Dedifferentiated amniotic fluid mesenchymal stem cell (primary cell): ENCODE results near the gene KNL1.
A peak's percentile ranks its signal among the peaks of the same experiment; 100 is the strongest.
"Not testable (repeated sequence)": the region's sequence is repeated elsewhere in the genome, so short reads cannot be mapped to it uniquely, and the experiment has no call there.

Source experiments
- DNase-seq: peaks from one replicate; pipeline ENCODE4 v3.0.0-alpha.2; 2016; ENCODE audit errors: extremely low spot score

Gene KNL1, protein sequence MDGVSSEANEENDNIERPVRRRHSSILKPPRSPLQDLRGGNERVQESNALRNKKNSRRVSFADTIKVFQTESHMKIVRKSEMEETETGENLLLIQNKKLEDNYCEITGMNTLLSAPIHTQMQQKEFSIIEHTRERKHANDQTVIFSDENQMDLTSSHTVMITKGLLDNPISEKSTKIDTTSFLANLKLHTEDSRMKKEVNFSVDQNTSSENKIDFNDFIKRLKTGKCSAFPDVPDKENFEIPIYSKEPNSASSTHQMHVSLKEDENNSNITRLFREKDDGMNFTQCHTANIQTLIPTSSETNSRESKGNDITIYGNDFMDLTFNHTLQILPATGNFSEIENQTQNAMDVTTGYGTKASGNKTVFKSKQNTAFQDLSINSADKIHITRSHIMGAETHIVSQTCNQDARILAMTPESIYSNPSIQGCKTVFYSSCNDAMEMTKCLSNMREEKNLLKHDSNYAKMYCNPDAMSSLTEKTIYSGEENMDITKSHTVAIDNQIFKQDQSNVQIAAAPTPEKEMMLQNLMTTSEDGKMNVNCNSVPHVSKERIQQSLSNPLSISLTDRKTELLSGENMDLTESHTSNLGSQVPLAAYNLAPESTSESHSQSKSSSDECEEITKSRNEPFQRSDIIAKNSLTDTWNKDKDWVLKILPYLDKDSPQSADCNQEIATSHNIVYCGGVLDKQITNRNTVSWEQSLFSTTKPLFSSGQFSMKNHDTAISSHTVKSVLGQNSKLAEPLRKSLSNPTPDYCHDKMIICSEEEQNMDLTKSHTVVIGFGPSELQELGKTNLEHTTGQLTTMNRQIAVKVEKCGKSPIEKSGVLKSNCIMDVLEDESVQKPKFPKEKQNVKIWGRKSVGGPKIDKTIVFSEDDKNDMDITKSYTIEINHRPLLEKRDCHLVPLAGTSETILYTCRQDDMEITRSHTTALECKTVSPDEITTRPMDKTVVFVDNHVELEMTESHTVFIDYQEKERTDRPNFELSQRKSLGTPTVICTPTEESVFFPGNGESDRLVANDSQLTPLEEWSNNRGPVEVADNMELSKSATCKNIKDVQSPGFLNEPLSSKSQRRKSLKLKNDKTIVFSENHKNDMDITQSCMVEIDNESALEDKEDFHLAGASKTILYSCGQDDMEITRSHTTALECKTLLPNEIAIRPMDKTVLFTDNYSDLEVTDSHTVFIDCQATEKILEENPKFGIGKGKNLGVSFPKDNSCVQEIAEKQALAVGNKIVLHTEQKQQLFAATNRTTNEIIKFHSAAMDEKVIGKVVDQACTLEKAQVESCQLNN (N-terminal part only)

DNA sequence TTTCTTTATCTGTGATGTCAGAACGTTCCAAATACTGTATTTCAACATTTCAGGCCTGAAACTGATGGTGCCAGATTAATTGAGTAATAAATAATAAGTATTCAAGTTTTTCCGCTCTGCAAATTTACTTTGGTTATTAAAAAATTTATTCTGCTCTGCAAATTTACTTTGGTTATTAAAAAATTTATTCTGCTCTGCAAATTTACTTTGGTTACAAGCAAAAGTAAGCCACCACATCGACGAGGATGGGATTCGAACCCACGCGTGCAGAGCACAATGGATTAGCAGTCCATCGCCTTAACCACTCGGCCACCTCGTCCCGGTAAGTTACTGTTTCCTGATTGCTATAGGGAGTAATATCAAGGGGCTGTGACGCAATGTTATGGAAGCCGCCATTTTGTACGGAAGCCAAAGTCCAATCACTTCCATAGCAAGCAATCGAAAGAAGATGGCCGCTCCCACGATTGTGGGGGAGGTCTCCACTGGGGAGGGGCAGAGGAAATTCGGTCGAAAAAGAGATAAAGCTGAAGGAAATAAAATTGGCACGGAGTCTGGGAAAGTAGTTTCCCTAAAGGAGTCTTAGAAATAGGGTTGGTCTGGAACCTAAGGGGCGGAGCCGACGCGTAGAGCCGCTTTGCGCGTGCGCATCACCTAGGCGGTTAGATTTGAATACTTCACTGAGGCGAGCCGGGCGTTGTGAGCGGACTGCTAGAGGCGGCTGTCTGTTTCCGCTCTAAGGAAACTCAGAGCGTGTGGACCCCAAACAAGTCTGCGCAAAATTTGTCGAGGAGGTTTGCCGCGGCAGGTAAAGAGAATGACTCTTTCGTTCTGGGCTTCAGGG, at the start of gene KNL1:
Gene KNL1, plus strand, starts transcription at position 662 of the 841 bp plus-strand sequence. CDS start 8,683 bp downstream, outside the sequence.
- peak; percentile 90 for DNase-seq

DNA sequence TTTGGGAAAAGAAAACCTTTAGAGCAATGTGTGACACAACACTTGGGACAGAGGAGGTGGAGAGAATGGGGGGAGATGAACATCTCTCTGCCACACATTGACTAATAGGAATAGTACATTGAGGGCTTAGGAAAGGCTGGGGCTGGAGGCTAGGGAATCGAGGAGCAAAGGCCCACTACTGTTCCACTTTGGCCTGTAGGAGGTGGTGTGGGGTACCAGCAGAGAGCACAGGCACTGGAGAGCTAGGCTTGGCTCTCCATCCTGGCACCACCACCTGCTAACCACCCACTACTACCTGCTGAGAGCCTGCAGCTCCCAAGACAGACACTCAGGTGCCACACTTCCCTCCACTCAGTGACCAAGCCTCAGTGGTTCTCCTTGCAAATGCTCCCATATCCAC, 48.6 kb upstream of the KNL1 start:
- DNase-seq = no peak

DNA sequence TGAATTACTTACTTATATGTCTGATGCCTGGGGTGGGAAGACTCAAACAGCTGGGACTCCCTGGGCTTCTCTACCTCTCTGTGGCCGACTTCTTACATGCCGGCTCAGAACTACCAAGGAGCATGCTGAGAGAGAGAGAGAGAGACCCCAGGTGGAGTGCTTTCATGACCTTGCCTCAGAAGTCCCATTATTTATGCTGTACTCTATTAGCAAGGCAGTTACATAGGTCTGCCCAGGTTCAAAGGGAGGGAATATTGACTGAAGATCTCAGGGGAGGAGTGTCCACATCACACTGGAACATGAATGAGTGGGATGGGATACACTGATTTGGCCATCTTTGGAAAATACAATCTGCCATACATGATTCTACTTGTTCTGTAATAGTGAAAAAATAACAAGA, 45.4 kb upstream of the KNL1 start:
- DNase-seq = no peak

DNA sequence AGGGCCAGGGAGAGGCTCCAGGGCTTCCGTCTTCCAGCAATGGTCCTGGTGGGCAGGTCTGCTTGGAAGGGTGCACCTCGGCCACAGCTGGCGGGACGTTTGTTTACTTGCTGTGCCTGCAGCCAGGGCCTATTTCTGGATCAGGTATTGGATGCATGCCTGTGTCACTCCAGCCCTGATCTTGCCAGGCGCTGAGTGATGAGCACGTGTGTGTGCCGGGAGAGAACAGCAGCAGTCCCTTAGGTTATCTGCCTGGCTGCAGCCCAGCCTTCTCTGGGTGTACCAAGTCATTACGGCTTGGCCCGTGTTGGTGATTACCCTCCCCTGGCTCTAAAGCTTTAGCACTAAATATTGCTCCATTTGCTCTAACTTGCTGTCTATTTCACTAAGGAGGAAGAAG, 44.2 kb upstream of the KNL1 start:
- DNase-seq = no peak

DNA sequence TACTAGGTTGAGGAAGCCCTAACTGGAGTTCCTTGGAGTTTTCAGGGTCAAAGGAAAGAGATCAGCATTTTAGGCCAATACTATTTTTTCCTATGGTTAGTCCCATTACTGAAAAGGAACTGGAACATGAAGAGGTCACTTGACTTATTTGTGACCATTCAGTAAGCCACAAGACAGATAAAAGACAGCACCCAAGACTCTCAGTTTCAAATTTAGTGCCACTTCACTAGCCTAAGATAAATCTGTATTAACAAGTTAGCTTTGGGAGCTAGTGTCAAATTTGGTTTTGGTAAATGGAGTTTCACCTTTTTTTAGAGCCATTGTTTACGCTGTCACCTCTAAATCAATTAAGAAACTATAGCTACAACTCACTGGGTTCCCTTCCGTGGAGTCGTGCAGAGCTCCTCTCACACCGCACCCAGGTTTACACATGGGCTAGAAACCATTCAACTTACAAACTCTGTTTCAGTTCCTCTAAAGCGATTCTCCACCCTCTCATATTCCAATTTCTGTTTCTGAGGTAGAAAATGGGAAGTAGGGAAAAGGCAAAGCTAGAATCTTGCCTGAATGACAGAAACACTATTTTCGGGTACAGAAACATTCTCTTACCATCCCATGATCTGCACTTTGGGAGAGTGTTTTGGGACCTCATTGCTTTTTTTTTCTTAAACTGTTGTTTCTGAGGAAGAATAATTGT, 43.6 kb upstream of the KNL1 start:
- no peak for DNase-seq

DNA sequence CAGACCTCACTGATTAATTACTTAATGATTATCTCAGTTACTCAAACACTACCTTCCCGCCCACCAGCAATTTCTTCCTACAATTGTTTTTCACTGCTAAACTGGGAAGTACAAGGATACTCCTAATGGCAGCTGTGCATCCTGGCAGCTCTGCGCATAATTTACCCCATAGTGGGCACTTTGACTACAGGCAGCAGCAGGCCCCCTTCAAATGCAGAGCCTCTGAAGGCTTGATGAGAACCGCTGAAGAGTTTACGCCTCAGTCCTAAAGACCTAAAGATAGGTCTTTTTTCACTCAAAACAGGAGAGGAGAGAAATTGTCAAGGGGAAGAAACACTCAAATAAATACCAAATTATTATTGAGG, 39.9 kb upstream of the KNL1 start:
- no peak for DNase-seq

DNA sequence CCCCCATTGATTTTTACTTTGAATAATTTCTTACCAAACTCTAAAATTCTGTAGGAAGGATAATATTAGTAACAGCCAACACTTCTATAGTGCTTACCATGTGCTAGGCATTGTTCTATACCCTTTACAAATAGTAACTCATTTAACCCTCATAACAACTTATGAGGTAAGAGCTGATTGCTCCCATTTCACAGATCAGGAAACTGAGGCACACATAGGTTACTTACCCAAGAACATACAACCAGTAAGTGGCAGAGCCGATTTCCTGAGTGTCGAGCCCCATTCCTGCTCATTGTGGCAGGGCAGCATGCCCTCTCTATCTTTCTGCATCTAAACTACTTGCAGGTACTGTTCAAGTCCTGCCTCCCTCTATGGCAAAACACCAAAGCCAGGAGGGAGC, 38.2 kb upstream of the KNL1 start:
- no peak for DNase-seq

DNA sequence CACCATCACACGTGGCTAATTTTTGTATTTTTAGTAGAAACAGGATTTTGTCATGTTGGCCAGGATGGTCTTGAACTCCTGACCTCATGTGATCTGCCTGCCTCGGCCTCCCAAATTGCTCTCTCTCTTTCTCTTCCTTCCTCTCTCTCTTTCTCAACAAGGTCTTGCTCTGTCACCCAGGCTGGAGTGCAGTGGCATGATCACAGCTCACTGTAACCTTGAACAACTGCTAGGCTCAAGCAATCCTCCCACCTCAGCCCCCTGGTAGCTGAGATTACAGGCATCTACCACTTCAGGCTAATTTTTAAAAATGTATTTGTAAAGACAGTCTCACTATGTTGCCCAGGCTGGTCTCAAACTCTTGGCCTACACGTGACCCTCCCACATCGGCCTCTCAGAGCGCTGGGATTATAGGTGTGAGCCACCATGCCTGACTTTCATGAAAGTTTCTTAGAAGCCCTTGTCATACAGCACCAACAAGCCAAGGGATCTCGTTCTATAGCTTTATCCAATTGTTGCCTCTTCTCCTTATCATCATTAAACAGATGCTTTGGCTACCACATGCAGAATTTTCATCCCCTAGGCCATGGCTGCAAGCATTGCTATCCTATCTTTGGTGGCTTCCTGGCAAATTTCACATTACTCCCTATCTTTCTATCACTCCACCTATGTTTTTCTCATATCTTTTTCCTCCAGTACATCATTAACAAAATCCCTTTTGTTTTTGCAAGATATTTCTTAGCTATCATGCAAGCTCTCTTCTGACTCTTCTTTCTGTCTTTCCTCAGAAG, 34.9 kb upstream of the KNL1 start:
- DNase-seq = no peak

DNA sequence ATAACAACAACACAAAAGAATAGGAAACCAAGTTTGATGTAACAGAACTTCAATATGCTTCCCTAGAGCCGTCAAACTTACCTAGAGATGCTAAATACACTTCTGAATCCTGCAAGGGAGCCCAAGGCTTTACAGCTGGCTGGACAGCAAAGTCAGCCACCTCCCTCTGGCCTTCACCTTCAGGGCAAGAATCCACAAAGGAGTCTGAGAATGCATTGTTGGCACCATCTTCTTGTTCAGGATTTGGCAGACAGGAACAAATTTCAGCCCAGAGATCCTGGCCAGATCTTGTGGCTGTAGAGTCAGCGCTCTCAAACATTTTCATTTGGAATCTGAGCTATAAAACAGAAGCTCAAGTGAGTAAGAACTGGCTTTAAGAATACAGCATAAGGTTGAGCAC, 31.4 kb upstream of the KNL1 start:
- no peak for DNase-seq

DNA sequence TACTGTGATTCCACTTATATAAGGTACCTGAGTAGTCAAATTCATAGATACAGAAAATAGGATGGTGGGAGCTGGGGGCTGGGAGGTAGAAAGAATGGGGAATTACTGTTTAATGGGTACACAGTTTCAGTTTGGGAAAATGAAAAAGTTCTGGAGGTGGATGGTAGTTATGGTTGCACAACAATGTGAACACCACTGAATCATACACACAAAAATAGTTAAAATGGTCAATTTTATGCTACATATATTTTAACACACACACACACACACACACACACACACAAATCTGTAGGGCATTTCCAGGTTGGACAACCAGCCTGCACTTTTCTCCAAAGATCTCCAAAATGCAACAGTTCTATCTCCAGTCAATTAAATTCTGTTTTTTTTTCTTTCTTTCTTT, 30.6 kb upstream of the KNL1 start:
- DNase-seq = no peak

DNA sequence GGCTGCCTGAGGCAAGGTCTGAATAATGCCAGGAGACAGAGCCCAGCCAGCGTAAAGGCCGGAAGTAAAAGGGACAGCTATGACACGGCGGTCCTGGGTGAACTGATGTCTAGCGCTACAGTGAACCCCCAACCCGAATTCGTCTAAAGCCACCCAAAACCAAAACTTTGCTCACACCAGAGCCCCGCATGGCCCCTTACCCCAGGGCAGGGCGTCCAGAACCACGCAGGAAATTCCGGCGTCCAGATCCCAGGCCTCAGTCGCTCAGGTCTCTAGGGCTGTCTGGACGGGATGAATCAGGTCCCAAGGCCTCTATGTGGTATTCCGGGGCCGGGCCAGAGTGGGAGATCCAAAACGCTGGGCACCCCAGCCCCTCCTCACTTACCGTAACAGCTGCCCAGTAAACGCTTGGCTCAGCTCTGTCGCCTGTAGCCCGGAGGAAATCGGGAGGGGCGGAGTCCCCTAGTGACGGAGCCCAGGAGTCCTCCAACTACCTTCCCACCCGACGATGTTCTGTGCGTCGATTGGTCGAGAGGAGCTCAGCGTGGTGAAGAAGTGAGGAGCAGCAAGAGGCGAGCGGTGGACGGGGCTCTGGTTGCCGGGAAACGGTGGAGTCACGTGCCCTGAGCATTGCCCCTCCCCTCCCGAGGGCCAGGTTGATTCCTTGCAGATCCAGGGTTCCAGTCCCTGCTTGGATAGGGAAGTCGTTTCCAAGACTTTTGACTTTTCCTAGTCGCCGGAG, 29.3 kb upstream of the KNL1 start, which contains the start of gene CCDC32:
Gene CCDC32, minus strand, starts transcription at position 452 of the 742 bp plus-strand sequence. CDS start 2,027 bp downstream, outside the sequence.
- DNase-seq = peak; percentile 99

DNA sequence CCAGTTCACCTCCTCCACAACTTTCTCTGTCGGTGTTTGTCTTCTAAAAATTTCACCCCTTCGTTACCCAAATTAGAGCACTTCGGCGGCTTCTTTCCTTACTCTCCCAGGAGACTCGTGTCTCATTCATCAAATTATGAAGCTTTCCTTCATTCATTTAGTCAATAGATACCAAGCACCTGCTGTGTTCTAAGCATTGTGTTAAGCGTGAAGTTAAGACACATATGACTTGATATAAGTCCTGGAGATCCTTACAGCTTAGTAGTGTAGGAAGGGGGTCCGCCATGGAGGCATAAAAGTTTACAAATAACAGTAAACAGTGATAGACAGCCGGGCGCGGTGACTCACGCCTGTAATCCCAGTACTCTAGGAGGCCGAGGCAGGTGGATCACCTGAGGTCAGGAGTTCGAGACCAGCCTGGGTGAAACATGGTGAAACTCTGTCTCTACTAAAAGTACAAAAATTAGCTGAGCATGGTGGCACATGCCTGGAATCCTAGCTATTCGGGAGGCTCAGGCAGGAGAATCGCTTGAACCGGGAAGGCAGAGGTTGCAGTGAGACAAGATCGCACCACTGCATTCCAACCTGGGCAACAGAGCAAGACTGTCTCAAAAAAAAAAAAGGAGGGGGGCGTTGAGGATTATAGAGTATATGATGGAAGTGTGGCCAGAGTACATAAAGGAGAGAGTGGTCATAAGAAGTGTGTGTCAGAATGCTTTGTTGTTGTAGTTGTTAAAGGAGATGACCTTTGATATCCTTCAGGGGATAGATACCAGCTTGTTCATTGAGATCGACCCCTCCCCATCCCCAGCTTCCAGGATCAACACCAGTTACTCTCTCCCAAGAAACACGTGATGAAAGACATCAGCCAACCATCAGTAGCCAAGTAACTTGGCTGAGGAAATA, 28.5 kb upstream of the KNL1 start:
- DNase-seq = no peak

DNA sequence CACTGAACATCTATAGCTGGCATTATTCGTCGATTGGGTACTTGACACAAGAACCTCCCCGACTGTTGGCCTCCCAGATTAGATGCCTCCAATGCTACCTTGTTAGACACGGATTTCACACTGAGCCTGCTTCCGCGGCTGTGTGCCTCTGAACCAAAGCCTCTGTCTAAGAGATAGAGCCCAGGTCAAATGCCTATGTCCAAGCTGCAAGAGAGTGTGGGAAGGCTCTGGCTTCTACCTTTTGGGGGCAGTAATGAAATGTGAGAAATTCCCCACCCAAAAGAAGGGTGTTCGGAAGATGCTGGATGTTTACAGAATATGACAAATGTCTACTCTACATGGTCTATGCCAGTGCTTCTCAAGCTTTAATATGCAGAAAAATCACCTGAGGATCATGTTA, 26.9 kb upstream of the KNL1 start:
- no peak for DNase-seq

DNA sequence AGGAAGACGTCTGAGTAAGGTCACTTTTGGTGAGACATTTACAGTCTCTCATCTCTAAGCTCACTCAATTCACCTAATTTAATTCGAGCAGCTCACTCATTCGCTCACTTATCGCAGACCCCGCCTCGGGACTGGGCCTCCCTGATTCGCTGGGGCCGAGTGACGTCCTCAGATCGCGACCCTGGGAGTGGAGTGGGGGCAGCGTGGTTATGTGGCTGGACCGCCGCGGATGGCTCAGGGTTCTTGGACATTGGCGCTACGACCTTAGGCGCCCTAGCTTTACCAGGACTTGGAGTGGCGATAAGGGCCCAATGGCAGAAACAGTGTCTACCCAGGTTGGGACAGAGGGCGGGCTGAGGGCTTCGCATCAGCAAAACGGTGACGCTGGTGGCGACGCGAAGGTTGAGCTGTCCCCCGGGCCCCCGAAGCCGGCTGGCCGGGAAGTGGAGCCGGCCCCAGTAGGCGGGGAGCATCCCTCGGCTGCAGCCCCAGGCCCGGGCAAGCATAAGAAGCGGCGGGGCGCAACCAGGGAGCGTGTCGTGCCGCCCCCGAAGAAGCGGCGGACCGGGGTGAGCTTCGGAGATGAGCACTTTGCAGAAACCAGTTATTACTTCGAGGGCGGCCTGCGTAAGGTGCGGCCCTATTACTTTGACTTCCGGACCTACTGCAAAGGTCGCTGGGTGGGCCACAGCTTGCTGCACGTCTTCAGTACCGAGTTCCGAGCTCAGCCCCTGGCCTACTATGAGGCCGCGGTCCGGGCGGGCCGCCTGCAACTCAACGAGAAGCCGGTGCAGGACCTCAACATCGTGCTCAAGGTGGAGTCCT, 24.7 kb upstream of the KNL1 start, which contains the start of gene RPUSD2:
Gene RPUSD2, plus strand, starts transcription at position 171 of the 825 bp plus-strand sequence. Its CDS starts 39 bp downstream, at position 210.
- DNase-seq = peak; percentile 93

DNA sequence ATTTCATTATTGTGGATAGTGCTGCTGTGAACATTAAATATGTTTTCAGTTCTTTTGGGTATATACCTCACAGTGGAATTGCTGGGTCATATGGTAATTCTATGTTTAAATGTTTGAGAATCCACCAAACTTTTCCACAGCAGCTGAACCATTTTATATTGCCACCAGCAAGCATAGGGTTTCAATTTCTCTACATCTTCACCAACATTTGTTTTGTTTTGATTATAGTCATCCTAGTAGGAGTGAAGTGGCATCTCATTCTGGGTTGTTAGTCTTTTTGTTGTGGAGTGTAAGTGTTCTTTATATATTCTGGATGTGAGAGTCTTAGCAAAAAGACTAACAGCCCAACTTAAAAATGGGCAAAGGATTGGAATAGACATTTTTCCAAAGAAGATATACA, 18.9 kb upstream of the KNL1 start:
- no peak for DNase-seq

DNA sequence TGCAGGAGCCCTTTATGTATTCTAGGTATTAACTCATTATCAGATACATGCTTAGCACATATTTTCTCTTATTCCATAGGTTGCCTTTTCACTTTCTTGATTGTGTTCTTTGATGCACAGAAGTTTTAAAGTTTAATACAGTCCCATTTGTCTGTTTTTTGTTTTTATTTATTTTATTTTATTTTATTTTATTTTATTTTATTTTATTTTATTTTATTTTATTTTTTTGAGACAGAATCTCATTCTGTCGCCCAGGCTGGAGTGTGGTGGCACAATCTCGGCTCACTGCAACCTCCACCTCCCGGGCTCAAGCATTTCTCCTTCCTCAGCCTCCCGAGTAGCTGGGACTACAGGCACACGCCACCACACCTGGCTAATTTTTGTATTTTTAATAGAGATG, 17.1 kb upstream of the KNL1 start:
- not testable (repeated sequence) for DNase-seq

DNA sequence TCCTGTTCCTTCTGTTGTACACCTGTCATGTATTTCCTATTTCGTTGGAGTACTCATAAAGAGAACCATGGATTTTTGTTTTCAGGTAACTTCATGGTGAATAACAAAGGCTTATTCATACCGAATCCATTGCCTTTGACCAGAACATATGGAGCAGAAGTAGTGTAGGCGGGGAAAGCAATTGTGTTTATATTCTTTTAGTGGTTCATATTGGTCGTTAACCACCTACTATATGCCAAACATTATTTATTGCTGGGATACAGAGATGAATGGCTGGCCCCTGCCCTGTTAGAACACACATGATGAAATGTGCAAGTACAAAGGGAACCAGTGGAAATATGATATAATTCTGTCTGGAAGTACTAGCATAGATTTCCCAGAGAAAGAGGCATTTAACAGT, 15.2 kb upstream of the KNL1 start:
- DNase-seq = no peak
